WTC11 (cell line): ENCODE data around the gene ZNF689. TPM values are rescaled to one million over a fixed set of nuclear protein-coding genes. Genes with fewer than 3 reads are reported as not detected.

Experiments
- ATAC-seq: fragments of 200-7000 bp; cut with Tn5 transposase; 2 replicates; pipeline ENCODE4 v1.10.0; 2021; ENCODE audit warnings: mild to moderate bottlenecking, moderate library complexity
- CTCF ChIA-PET: fragments of 300-600 bp; sonication (Branson Sonifier 250); formaldehyde crosslinking; loops from one replicate; lab custom pipeline; 2021; ENCODE audit warnings: antibody characterized with exemption; lab: Charles Lee
- POLR2A ChIA-PET: fragments of 350-600 bp; sonication (Branson Sonifier 250); formaldehyde crosslinking; loops from one replicate; lab custom pipeline; 2021; ENCODE audit warnings: antibody characterized with exemption; lab: Charles Lee
- DNase-seq: peaks from one replicate; pipeline ENCODE4 v3.0.0; 2021; ENCODE audit warnings: low spot score
- H3K27ac Mint-ChIP-seq: 2 replicates; pipeline ENCODE4 v1.8.0; 2021; ENCODE audit warnings: mixed read lengths
- H3K27me3 Mint-ChIP-seq: 2 replicates; pipeline ENCODE4 v1.8.0; 2021; ENCODE audit warnings: low read depth, mild to moderate bottlenecking, moderate library complexity, mixed read lengths
- H3K36me3 Mint-ChIP-seq: 2 replicates; pipeline ENCODE4 v1.8.0; 2021; ENCODE audit warnings: mixed read lengths
- H3K4me1 Mint-ChIP-seq: 2 replicates; pipeline ENCODE4 v1.8.0; 2022; ENCODE audit warnings: mixed read lengths
- H3K4me3 Mint-ChIP-seq: 2 replicates; pipeline ENCODE4 v1.8.0; 2021; ENCODE audit warnings: mild to moderate bottlenecking, moderate library complexity, mixed read lengths
- H3K9me3 Mint-ChIP-seq: 2 replicates; pipeline ENCODE4 v1.8.0; 2021; ENCODE audit warnings: mixed read lengths
- CBFB ChIP-seq: sonication (generic); formaldehyde crosslinking; IDR thresholded peaks from 2 replicates; pipeline ENCODE4 v1.8.1; 2022; ENCODE audit warnings: mild to moderate bottlenecking, low read depth, missing genetic modification reagents
- CDX4 ChIP-seq: fragments of 250-450 bp; sonication (Bioruptor Pico); IDR thresholded peaks from 2 replicates; pipeline ENCODE4 v1.9.0; 2021; ENCODE audit warnings: moderate library complexity, mild to moderate bottlenecking, inconsistent platforms, borderline replicate concordance
- CREB1 ChIP-seq: sonication (generic); formaldehyde crosslinking; IDR thresholded peaks from 2 replicates; pipeline ENCODE4 v1.8.0; 2023; ENCODE audit warnings: mild to moderate bottlenecking, missing genetic modification reagents
- E2F1 ChIP-seq: sonication (generic); formaldehyde crosslinking; IDR thresholded peaks from 2 replicates; pipeline ENCODE4 v1.8.0; 2022; ENCODE audit warnings: mild to moderate bottlenecking, missing genetic modification reagents
- EMX1 ChIP-seq: fragments of 250-450 bp; sonication (Bioruptor Pico); IDR thresholded peaks from 2 replicates; pipeline ENCODE4 v1.8.0; 2021; ENCODE audit warnings: mild to moderate bottlenecking
- FOXP1 ChIP-seq: sonication (generic); formaldehyde crosslinking; IDR thresholded peaks from 2 replicates; pipeline ENCODE4 v1.8.0; 2022; ENCODE audit warnings: missing genetic modification reagents, mild to moderate bottlenecking, moderate library complexity, borderline replicate concordance
- HMGA2 ChIP-seq: fragments of 250-450 bp; sonication (Bioruptor Pico); IDR thresholded peaks from 2 replicates; pipeline ENCODE4 v1.4.0; 2021; ENCODE audit warnings: mild to moderate bottlenecking, moderate library complexity
- IRF2 ChIP-seq: sonication (generic); formaldehyde crosslinking; IDR thresholded peaks from 2 replicates; pipeline ENCODE4 v1.8.0; 2022; ENCODE audit warnings: low read depth, missing genetic modification reagents, borderline replicate concordance
- JAZF1 ChIP-seq: fragments of 250-450 bp; sonication (Bioruptor Pico); IDR thresholded peaks from 2 replicates; pipeline ENCODE4 v1.9.0; 2021; ENCODE audit warnings: moderate library complexity, mild to moderate bottlenecking, inconsistent platforms
- JUN ChIP-seq: sonication (generic); formaldehyde crosslinking; IDR thresholded peaks from 2 replicates; pipeline ENCODE4 v1.8.0; 2023; ENCODE audit warnings: mild to moderate bottlenecking, missing genetic modification reagents
- MAX ChIP-seq: sonication (generic); formaldehyde crosslinking; IDR thresholded peaks from 2 replicates; pipeline ENCODE4 v1.8.0; 2022; ENCODE audit warnings: mild to moderate bottlenecking, missing genetic modification reagents
- MLX ChIP-seq: sonication (generic); formaldehyde crosslinking; IDR thresholded peaks from 2 replicates; pipeline ENCODE4 v1.8.1; 2023; ENCODE audit warnings: mild to moderate bottlenecking, missing genetic modification reagents, moderate library complexity
- NFE2L1 ChIP-seq: sonication (generic); formaldehyde crosslinking; IDR thresholded peaks from 2 replicates; pipeline ENCODE4 v1.8.1; 2023; ENCODE audit warnings: missing genetic modification reagents
- NFYB ChIP-seq: sonication (generic); formaldehyde crosslinking; conservative IDR thresholded peaks from 2 replicates; pipeline ENCODE4 v1.8.0; 2022; ENCODE audit warnings: low read depth, missing genetic modification reagents
- PRDM15 ChIP-seq: sonication (generic); formaldehyde crosslinking; IDR thresholded peaks from 2 replicates; pipeline ENCODE4 v1.8.0; 2022; ENCODE audit warnings: missing genetic modification reagents
- PRRX2 ChIP-seq: fragments of 250-450 bp; sonication (Bioruptor Pico); IDR thresholded peaks from 2 replicates; pipeline ENCODE4 v1.8.0; 2021; ENCODE audit warnings: mild to moderate bottlenecking
- SOX15 ChIP-seq: fragments of 250-450 bp; sonication (Bioruptor Pico); IDR thresholded peaks from 2 replicates; pipeline ENCODE4 v1.9.0; 2021; ENCODE audit warnings: mild to moderate bottlenecking
- STAT6 ChIP-seq: sonication (generic); formaldehyde crosslinking; conservative IDR thresholded peaks from 2 replicates; pipeline ENCODE4 v1.8.1; 2023; ENCODE audit warnings: mild to moderate bottlenecking, low read depth, missing genetic modification reagents, moderate library complexity
- TP53 ChIP-seq: sonication (generic); formaldehyde crosslinking; IDR thresholded peaks from 2 replicates; pipeline ENCODE4 v1.8.1; 2023; ENCODE audit warnings: mild to moderate bottlenecking, missing genetic modification reagents
- ZNF121 ChIP-seq: sonication (generic); formaldehyde crosslinking; IDR thresholded peaks from 2 replicates; pipeline ENCODE4 v1.8.0; 2023; ENCODE audit warnings: missing genetic modification reagents
- ZNF138 ChIP-seq: sonication (generic); formaldehyde crosslinking; conservative IDR thresholded peaks from 2 replicates; pipeline ENCODE4 v1.8.1; 2022; ENCODE audit warnings: mild to moderate bottlenecking, moderate library complexity, missing genetic modification reagents
- ZNF281 ChIP-seq: sonication (generic); formaldehyde crosslinking; IDR thresholded peaks from 2 replicates; pipeline ENCODE4 v1.8.0; 2023; ENCODE audit warnings: mild to moderate bottlenecking, missing genetic modification reagents
- ZNF317 ChIP-seq: sonication (generic); formaldehyde crosslinking; IDR thresholded peaks from 2 replicates; pipeline ENCODE4 v1.8.1; 2023; ENCODE audit warnings: low read depth, mild to moderate bottlenecking, moderate library complexity, missing genetic modification reagents, borderline replicate concordance
- ZNF671 ChIP-seq: fragments of 250-450 bp; sonication (Bioruptor Pico); IDR thresholded peaks from 2 replicates; pipeline ENCODE4 v1.8.0; 2021; ENCODE audit warnings: mild to moderate bottlenecking
- total RNA-seq: library from RNA; stranded (reverse); gene quantifications from 3 replicates; pipeline ENCODE4 v1.2.3, GENCODE V29; 2021

The ZNF689 gene
- total RNA-seq, 1 experiment from 2014 or later, result 13.2 TPM

GRCh38 chr16:30650369-30651123 lies 40.4 kb upstream of the ZNF689 start, which contains the start of gene PRR14 (continued):
- TF ChIP-seq PRDM15 (CRISPR knock-in tag) (peak; percentile 57), STAT6 (CRISPR knock-in tag) (no peak), ZNF317 (no peak), MAX (CRISPR knock-in tag) (peak; percentile 69; the same call in 1 of the 2 replicates), NFYB (CRISPR knock-in tag) (peak; percentile 98), FOXP1 (CRISPR knock-in tag) (no peak)
- TF ChIP-seq, all 79 proteins: peak for 11

- DNase-seq (no peak), ATAC-seq (no peak)
- CTCF ChIA-PET, result interaction anchor here (0.6 to 2.2 kb wide), 16 partner anchors 12 to 232 kb away, joined by 3 to 18 read pairs (median 6); partner anchors contain the start of gene DCTPP1
- Mint-ChIP-seq H3K36me3 (no peaks in the 10 kb centered on the region; the same call in 1 of the 2 replicates), H3K27me3 (peaks cover 46% of the 10 kb centered on the region), H3K4me3 (peak overlapping the region; percentile 97), H3K27ac (peak overlapping the region; percentile 98), H3K4me1 (peaks cover 15% of the 10 kb centered on the region), H3K9me3 (no peaks in the 10 kb centered on the region)
- POLR2A ChIA-PET, result interaction anchor here (1.0 to 2.3 kb wide), 4 partner anchors 9 to 618 kb away, joined by 3 to 7 read pairs (median 6); partner anchors contain the start of gene ZNF688
- TF ChIP-seq IRF2, result no peak
- no peak for TF ChIP-seq ZNF671 (CRISPR knock-in tag)
- no peak for TF ChIP-seq CDX4 (CRISPR knock-in tag)
- no peak for TF ChIP-seq ZNF138
- TF ChIP-seq ZNF121 (CRISPR knock-in tag), result no peak
- TF ChIP-seq TP53 (CRISPR knock-in tag), result no peak
- no peak for TF ChIP-seq PRRX2 (CRISPR knock-in tag)
- TF ChIP-seq JAZF1 (CRISPR knock-in tag), result no peak
- TF ChIP-seq ZNF281 (CRISPR knock-in tag), result no peak
- TF ChIP-seq EMX1 (CRISPR knock-in tag), result no peak
- TF ChIP-seq NFE2L1 (CRISPR knock-in tag), result no peak
- no peak for TF ChIP-seq CBFB (CRISPR knock-in tag)
- no peak for TF ChIP-seq E2F1 (CRISPR knock-in tag)
- no peak for TF ChIP-seq JUN (CRISPR knock-in tag)
- no peak for TF ChIP-seq CREB1 (CRISPR knock-in tag)
- TF ChIP-seq HMGA2, result no peak
- no peak for TF ChIP-seq MLX (CRISPR knock-in tag)
- TF ChIP-seq SOX15 (CRISPR knock-in tag), result no peak
Measured at GRCh38 chr16:30649725-30650368, 39.7 kb upstream of the ZNF689 start.
